HepG2 (cell line): ENCODE measurements around the gene DUSP16. TPM values are rescaled to one million over a fixed set of nuclear protein-coding genes. Genes with fewer than 3 reads are reported as not detected.

ENCODE experiments used
- ATAC-seq: fragments of 200-7000 bp; cut with Tn5 transposase; 3 replicates; pipeline ENCODE4 v1.9.1; 2020; ENCODE audit warnings: mild to moderate bottlenecking, moderate library complexity
- BruUV-seq: library from RNA; stranded (reverse); fragments of 400-500 nt; replicated peaks from 2 replicates; lab custom pipeline; 2021; lab: Mats Ljungman, UMichigan
- CTCF ChIA-PET: fragments of 300-600 bp; formaldehyde crosslinking; extraction: SDS; loops from one replicate; lab custom pipeline; 2021; ENCODE audit warnings: low total read pairs, inconsistent platforms, low intra/inter-chr PET ratio; lab: Yijun Ruan, JAX
- POLR2A ChIA-PET: fragments of 350-600 bp; sonication (Branson Sonifier 250); formaldehyde crosslinking; loops from one replicate; lab custom pipeline; 2020; ENCODE audit warnings: antibody characterized with exemption, inconsistent platforms; lab: Yijun Ruan, JAX
- DNase-seq: peaks from one replicate; pipeline ENCODE4 v3.0.0-alpha.2; 2015; ENCODE audit warnings: low spot score
- FAIRE-seq: peaks from 3 replicates; lab custom pipeline; 2011; peaks lifted over from hg19 to GRCh38; lab: Jason Lieb, UNC
- H2AFZ ChIP-seq: one replicate; pipeline ENCODE4 v1.6.1; 2011; ENCODE audit warnings: low read length, inconsistent platforms
- H3K27ac ChIP-seq: fragments of 300-600 bp; 3 replicates; pipeline ENCODE4 v1.8.0; 2011; ENCODE audit warnings: mixed run types, mild to moderate bottlenecking, mixed read lengths, low read length, inconsistent platforms; ENCODE audit not compliant: insufficient read depth; ENCODE audit errors: extremely low read length
- H3K27me3 ChIP-seq, 2 experiments: fragments of 200-600 bp in 1 of 2; 2 replicates in 1 of 2; 3 replicates in 1 of 2; pipeline versions ENCODE4 v1.6.0 to v1.8.0; 2011; ENCODE audit warnings: low read length in 2 of 2, mild to moderate bottlenecking in 2 of 2, moderate library complexity in 2 of 2, inconsistent platforms in 1 of 2; ENCODE audit not compliant: insufficient read depth in 2 of 2, control insufficient read depth in 1 of 2
- H3K36me3 ChIP-seq, 2 experiments: fragments of 200-600 bp in 1 of 2; replicated peaks in 1 of 2; 2 replicates in 1 of 2; 3 replicates in 1 of 2; pipeline versions ENCODE4 v1.5.1 to v1.8.0; 2011; ENCODE audit warnings: low read length in 2 of 2, inconsistent platforms in 1 of 2; ENCODE audit not compliant: insufficient read depth in 2 of 2, control insufficient read depth in 1 of 2
- H3K4me1 ChIP-seq: 2 replicates; pipeline ENCODE4 v1.5.1; 2012; ENCODE audit warnings: low read length, inconsistent platforms; ENCODE audit not compliant: insufficient read depth
- H3K4me2 ChIP-seq: 2 replicates; pipeline ENCODE4 v1.6.0; 2011; ENCODE audit warnings: low read depth, low read length, inconsistent platforms
- H3K4me3 ChIP-seq, 3 experiments: fragments of 200-600 bp in 1 of 3; sonication (generic), shearing (Covaris generic) in 1 of 3; replicated peaks in 1 of 3; 2 replicates each; pipeline ENCODE4 v1.5.1; 2011 to 2016; ENCODE audit warnings: low read length in 3 of 3, inconsistent platforms in 2 of 3, low read depth in 2 of 3, mild to moderate bottlenecking in 2 of 3, control low read depth in 1 of 3, mixed read lengths in 1 of 3; ENCODE audit not compliant: insufficient read depth in 1 of 3
- H3K79me2 ChIP-seq: one replicate; pipeline ENCODE4 v1.6.1; 2011; ENCODE audit warnings: low read length, inconsistent platforms; ENCODE audit not compliant: insufficient read depth
- H3K9ac ChIP-seq: 2 replicates; pipeline ENCODE4 v1.6.0; 2011; ENCODE audit warnings: mild to moderate bottlenecking, low read depth, low read length, inconsistent platforms; ENCODE audit not compliant: insufficient read depth
- H3K9me3 ChIP-seq: 2 replicates; pipeline ENCODE4 v1.5.1; 2012; ENCODE audit warnings: mild to moderate bottlenecking, low read length
- H4K20me1 ChIP-seq: 2 replicates; pipeline ENCODE4 v1.6.0; 2011; ENCODE audit warnings: inconsistent platforms, mild to moderate bottlenecking, low read length, moderate library complexity; ENCODE audit not compliant: insufficient read depth
- AKAP8 ChIP-seq: sonication (generic); formaldehyde crosslinking; IDR thresholded peaks from 2 replicates; pipeline ENCODE4 v1.5.1; 2020; ENCODE audit warnings: mild to moderate bottlenecking, missing genetic modification reagents
- DNMT3B ChIP-seq: conservative IDR thresholded peaks from 2 replicates; pipeline ENCODE4 v1.6.1; 2016; ENCODE audit warnings: missing biosample characterization, control low read depth
- DR1 ChIP-seq: sonication (generic); formaldehyde crosslinking; IDR thresholded peaks from 2 replicates; pipeline ENCODE4 v1.8.0; 2021; ENCODE audit warnings: mild to moderate bottlenecking, missing genetic modification reagents, inconsistent platforms
- FOXC1 ChIP-seq: sonication (generic); formaldehyde crosslinking; IDR thresholded peaks from 2 replicates; pipeline ENCODE4 v1.8.0; 2022; ENCODE audit warnings: mild to moderate bottlenecking, missing genetic modification reagents, borderline replicate concordance
- MEIS1 ChIP-seq: sonication (generic); formaldehyde crosslinking; IDR thresholded peaks from 2 replicates; pipeline ENCODE4 v1.9.0; 2021; ENCODE audit warnings: mild to moderate bottlenecking, missing genetic modification reagents, moderate library complexity, borderline replicate concordance
- NFYC ChIP-seq: IDR thresholded peaks from 2 replicates; pipeline ENCODE4 v1.6.1; 2016; ENCODE audit warnings: missing genetic modification reagents, missing compliant biosample characterization
- SIX4 ChIP-seq: sonication (generic); formaldehyde crosslinking; IDR thresholded peaks from 2 replicates; pipeline ENCODE4 v1.4.0; 2020; ENCODE audit warnings: missing genetic modification reagents
- SOX13 ChIP-seq, 3 experiments: fragments of 450-650 bp in 1 of 3; sonication (generic) in 1 of 3; formaldehyde crosslinking in 1 of 3; IDR thresholded peaks in 2 of 3; conservative IDR thresholded peaks in 1 of 3; 2 replicates each; pipeline versions ENCODE4 v1.5.0 to v1.6.1; 2016 to 2020; ENCODE audit warnings: antibody characterized with exemption in 1 of 3, mild to moderate bottlenecking in 1 of 3, missing compliant biosample characterization in 1 of 3, missing genetic modification reagents in 1 of 3, moderate library complexity in 1 of 3
- TARDBP ChIP-seq: sonication (generic); formaldehyde crosslinking; IDR thresholded peaks from 2 replicates; pipeline ENCODE4 v1.8.0; 2022; ENCODE audit warnings: mild to moderate bottlenecking, missing genetic modification reagents
- ZKSCAN1 ChIP-seq: fragments of 150-350 bp; IDR thresholded peaks from 2 replicates; pipeline ENCODE4 v1.6.1; 2014; ENCODE audit warnings: low read length
- ZMYM4 ChIP-seq: sonication (generic); formaldehyde crosslinking; IDR thresholded peaks from 2 replicates; pipeline ENCODE4 v1.8.1; 2023; ENCODE audit warnings: mild to moderate bottlenecking, missing genetic modification reagents
- WGBS: methylation state at CpG from one replicate; pipeline ENCODE4 v1.1.6; 2017; ENCODE audit warnings: low lambda C conversion rate; 5-methylcytosine and 5-hydroxymethylcytosine counted together
- in situ Hi-C: cut with HindIII; loops from 2 replicates; pipeline ENCODE4 v1.10.0; 2017; ENCODE audit warnings: low pct_unique_long_range_greater_than_20kb; ENCODE audit not compliant: extremely low pct_ligation_motif_present
- intact Hi-C: fragments of 100-400 bp; cut with micrococcal nuclease; formaldehyde crosslinking; loops from one replicate; pipeline ENCODE4 v1.10.0; 2022; ENCODE audit not compliant: unreplicated experiment
- polyA plus RNA-seq, 8 experiments: library from polyadenylated mRNA; depleted of rRNA in 3 of 8; stranded (reverse) in 7 of 8; unstranded in 1 of 8; fragments of >200 nt; fragmentation: Illumina TruSeq in 4 of 8; extraction: Trizol in 4 of 8; gene quantifications; 2 replicates each; pipeline versions ENCODE4 v1.2.1 to v1.2.3, GENCODE V29; 2011 to 2016; ENCODE audit warnings: low read depth in 4 of 8, missing spikeins in 1 of 8, mixed read lengths in 1 of 8; ENCODE audit not compliant: insufficient read depth in 1 of 8
- total RNA-seq, 5 experiments: library from RNA; depleted of rRNA; stranded (reverse); fragments of >200 nt; fragmentation: Illumina TruSeq; extraction: Trizol; gene quantifications; 2 replicates each; pipeline ENCODE4 v1.2.3, GENCODE V29; 2016; ENCODE audit warnings: low read depth in 1 of 5
- TF ChIP-seq, protein P1 (sequence below): sonication (generic); formaldehyde crosslinking; conservative IDR thresholded peaks from 2 replicates; pipeline ENCODE4 v1.8.0; 2022; ENCODE audit warnings: missing genetic modification reagents
- TF ChIP-seq, protein P2 (sequence below): sonication (generic); formaldehyde crosslinking; conservative IDR thresholded peaks from 2 replicates; pipeline ENCODE4 v1.4.0; 2020; ENCODE audit warnings: missing genetic modification reagents
- TF ChIP-seq, protein P3 (sequence below): sonication (generic); formaldehyde crosslinking; IDR thresholded peaks from 2 replicates; pipeline ENCODE4 v1.8.1; 2023; ENCODE audit warnings: missing genetic modification reagents, mild to moderate bottlenecking, borderline replicate concordance
- TF ChIP-seq, protein P4 (sequence below): sonication (generic); formaldehyde crosslinking; IDR thresholded peaks from 2 replicates; pipeline ENCODE4 v1.5.1; 2020; ENCODE audit warnings: mild to moderate bottlenecking, missing genetic modification reagents, borderline replicate concordance
- TF ChIP-seq, protein P5 (sequence below): sonication (generic); formaldehyde crosslinking; IDR thresholded peaks from 2 replicates; pipeline ENCODE4 v1.5.1; 2020; ENCODE audit warnings: missing genetic modification reagents, mild to moderate bottlenecking, borderline replicate concordance

The DUSP16 gene
- total and polyA plus RNA-seq, 2 of the 13 experiments (the other 11 are each of a cell fraction or from before 2014, with no cell fraction given), result 45.7 to 46.6 TPM

DNA sequence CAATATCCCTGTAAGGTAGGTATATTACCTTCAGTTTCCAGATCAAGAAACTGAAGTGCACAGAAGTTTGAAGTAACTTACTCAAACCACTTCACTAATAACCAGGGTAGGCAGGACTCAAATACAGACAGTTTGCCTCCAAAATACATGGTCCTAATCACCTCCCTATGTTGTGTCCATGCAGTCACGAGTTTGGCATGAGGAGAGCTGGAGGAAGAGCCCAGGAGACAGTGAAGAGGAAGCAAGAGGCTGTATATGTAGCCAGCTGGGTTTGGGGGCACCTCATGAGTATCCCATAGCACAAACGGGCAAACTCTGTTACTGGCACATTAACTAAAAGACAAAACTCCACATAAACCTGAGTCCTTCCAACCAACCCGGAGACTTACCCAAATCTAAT lies 79.2 kb downstream of the DUSP16 start:
- H3K9ac ChIP-seq, result no peak overlapping the region
- no peak for DNase-seq
- POLR2A ChIA-PET, result no interaction called here
- H3K4me3 ChIP-seq, result no peak overlapping the region
- intact Hi-C loops (no loop called here), in situ Hi-C loops (no loop called here)
- H4K20me1 ChIP-seq, result no peaks in the 10 kb centered on the region
- no peak overlapping the region for H2AFZ ChIP-seq
- BruUV-seq, result no TSS peak
- no peak for FAIRE-seq
- no peak overlapping the region for H3K4me2 ChIP-seq
- WGBS, result 98% methylated on average over 3 of the region's 3 CpGs
- CTCF ChIA-PET, result no interaction called here
- H3K9me3 ChIP-seq, result no peaks in the 10 kb centered on the region
- H3K36me3 ChIP-seq, result peaks cover 25 to 75% of the 10 kb centered on the region in 2 experiments
- H3K79me2 ChIP-seq, result peaks cover 13% of the 10 kb centered on the region
- H3K27ac ChIP-seq, result no peak overlapping the region
- no peak for ATAC-seq
- H3K4me1 ChIP-seq, result peaks cover 26% of the 10 kb centered on the region
- no peaks in the 10 kb centered on the region for H3K27me3 ChIP-seq
- TF ChIP-seq, protein P1, sequence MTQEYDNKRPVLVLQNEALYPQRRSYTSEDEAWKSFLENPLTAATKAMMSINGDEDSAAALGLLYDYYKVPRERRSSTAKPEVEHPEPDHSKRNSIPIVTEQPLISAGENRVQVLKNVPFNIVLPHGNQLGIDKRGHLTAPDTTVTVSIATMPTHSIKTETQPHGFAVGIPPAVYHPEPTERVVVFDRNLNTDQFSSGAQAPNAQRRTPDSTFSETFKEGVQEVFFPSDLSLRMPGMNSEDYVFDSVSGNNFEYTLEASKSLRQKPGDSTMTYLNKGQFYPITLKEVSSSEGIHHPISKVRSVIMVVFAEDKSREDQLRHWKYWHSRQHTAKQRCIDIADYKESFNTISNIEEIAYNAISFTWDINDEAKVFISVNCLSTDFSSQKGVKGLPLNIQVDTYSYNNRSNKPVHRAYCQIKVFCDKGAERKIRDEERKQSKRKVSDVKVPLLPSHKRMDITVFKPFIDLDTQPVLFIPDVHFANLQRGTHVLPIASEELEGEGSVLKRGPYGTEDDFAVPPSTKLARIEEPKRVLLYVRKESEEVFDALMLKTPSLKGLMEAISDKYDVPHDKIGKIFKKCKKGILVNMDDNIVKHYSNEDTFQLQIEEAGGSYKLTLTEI, result no peak
- TF ChIP-seq, protein P2, sequence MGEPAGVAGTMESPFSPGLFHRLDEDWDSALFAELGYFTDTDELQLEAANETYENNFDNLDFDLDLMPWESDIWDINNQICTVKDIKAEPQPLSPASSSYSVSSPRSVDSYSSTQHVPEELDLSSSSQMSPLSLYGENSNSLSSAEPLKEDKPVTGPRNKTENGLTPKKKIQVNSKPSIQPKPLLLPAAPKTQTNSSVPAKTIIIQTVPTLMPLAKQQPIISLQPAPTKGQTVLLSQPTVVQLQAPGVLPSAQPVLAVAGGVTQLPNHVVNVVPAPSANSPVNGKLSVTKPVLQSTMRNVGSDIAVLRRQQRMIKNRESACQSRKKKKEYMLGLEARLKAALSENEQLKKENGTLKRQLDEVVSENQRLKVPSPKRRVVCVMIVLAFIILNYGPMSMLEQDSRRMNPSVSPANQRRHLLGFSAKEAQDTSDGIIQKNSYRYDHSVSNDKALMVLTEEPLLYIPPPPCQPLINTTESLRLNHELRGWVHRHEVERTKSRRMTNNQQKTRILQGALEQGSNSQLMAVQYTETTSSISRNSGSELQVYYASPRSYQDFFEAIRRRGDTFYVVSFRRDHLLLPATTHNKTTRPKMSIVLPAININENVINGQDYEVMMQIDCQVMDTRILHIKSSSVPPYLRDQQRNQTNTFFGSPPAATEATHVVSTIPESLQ (CRISPR knock-in tag), result no peak
- TF ChIP-seq AKAP8 (CRISPR knock-in tag), result no peak
- TF ChIP-seq DNMT3B, result no peak
- TF ChIP-seq, protein P3, sequence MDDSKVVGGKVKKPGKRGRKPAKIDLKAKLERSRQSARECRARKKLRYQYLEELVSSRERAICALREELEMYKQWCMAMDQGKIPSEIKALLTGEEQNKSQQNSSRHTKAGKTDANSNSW (CRISPR knock-in tag), result no peak
- no peak for TF ChIP-seq SOX13 (IDR thresholded peaks at IDR 0.05)
- no peak for TF ChIP-seq SOX13 (CRISPR knock-in tag; conservative IDR thresholded peaks at IDR 0.05 in 1 of 2, IDR thresholded peaks at IDR 0.05 in 1 of 2)
- TF ChIP-seq ZKSCAN1, result no peak
- TF ChIP-seq, protein P4, sequence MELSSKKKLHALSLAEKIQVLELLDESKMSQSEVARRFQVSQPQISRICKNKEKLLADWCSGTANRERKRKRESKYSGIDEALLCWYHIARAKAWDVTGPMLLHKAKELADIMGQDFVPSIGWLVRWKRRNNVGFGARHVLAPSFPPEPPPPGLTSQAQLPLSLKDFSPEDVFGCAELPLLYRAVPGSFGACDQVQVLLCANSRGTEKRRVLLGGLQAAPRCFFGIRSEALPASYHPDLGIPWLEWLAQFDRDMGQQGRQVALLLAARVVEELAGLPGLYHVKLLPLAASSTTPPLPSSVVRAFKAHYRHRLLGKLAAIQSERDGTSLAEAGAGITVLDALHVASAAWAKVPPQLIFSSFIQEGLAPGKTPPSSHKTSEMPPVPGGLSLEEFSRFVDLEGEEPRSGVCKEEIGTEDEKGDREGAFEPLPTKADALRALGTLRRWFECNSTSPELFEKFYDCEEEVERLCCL (CRISPR knock-in tag), result no peak
- TF ChIP-seq, protein P5, sequence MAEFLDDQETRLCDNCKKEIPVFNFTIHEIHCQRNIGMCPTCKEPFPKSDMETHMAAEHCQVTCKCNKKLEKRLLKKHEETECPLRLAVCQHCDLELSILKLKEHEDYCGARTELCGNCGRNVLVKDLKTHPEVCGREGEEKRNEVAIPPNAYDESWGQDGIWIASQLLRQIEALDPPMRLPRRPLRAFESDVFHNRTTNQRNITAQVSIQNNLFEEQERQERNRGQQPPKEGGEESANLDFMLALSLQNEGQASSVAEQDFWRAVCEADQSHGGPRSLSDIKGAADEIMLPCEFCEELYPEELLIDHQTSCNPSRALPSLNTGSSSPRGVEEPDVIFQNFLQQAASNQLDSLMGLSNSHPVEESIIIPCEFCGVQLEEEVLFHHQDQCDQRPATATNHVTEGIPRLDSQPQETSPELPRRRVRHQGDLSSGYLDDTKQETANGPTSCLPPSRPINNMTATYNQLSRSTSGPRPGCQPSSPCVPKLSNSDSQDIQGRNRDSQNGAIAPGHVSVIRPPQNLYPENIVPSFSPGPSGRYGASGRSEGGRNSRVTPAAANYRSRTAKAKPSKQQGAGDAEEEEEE (CRISPR knock-in tag), result no peak
- no peak for TF ChIP-seq DR1 (CRISPR knock-in tag)
- TF ChIP-seq FOXC1 (CRISPR knock-in tag), result no peak
- TF ChIP-seq TARDBP (CRISPR knock-in tag), result no peak
- TF ChIP-seq NFYC (CRISPR knock-in tag), result no peak
- TF ChIP-seq MEIS1 (CRISPR knock-in tag), result no peak
- no peak for TF ChIP-seq SIX4 (CRISPR knock-in tag)
- no peak for TF ChIP-seq ZMYM4 (CRISPR knock-in tag)
